Progenitor cell of endocrine pancreas (in vitro differentiated cells): ENCODE results near the gene ABI1. TPM values are rescaled to one million over a fixed set of nuclear protein-coding genes. Genes with fewer than 3 reads are reported as not detected.
"Not testable (repeated sequence)": the region's sequence is repeated elsewhere in the genome, so short reads cannot be mapped to it uniquely, and the experiment has no call there.

ENCODE experiments used
- DNase-seq: peaks from one replicate; pipeline ENCODE4 v3.0.0; 2021; ENCODE audit warnings: low spot score; ENCODE audit not compliant: unreplicated experiment
- H3K27ac Mint-ChIP-seq: 2 replicates; pipeline ENCODE4 v1.8.0; 2021; ENCODE audit warnings: mild to moderate bottlenecking, moderate library complexity, mixed read lengths
- H3K27me3 Mint-ChIP-seq: 2 replicates; pipeline ENCODE4 v1.8.0; 2021; ENCODE audit warnings: mixed read lengths
- H3K36me3 Mint-ChIP-seq: 2 replicates; pipeline ENCODE4 v1.8.0; 2022; ENCODE audit warnings: mixed read lengths; ENCODE audit not compliant: insufficient read depth
- H3K4me1 Mint-ChIP-seq: 2 replicates; pipeline ENCODE4 v1.8.0; 2021; ENCODE audit warnings: low read depth, mixed read lengths
- H3K4me3 Mint-ChIP-seq: 2 replicates; pipeline ENCODE4 v1.8.0; 2021; ENCODE audit warnings: low read depth, mild to moderate bottlenecking, moderate library complexity, mixed read lengths
- H3K9me3 Mint-ChIP-seq: 2 replicates; pipeline ENCODE4 v1.8.0; 2021; ENCODE audit warnings: low read depth, mixed read lengths
- CTCF ChIP-seq: fragments of 200-600 bp; sonication (generic); IDR thresholded peaks from one replicate; pipeline ENCODE4 v1.5.0; 2021; ENCODE audit warnings: antibody characterized with exemption, mild to moderate bottlenecking; ENCODE audit not compliant: unreplicated experiment
- total RNA-seq: library from RNA; stranded (reverse); gene quantifications from 2 replicates; pipeline ENCODE4 v1.2.1, GENCODE V29; 2021

Gene ABI1
- total RNA-seq, 1 donor from 2014 or later = 48.2 TPM

- H3K9me3 Mint-ChIP-seq = peaks cover 23% of the 10 kb centered on the region
- no peak for TF ChIP-seq CTCF
- H3K27me3 Mint-ChIP-seq = no peaks in the 10 kb centered on the region
These were observed 63.4 kb downstream of the ABI1 start for GRCh38 chr10:26797340-26797739.

GRCh38 chr10:26792758-26793495 lies 67.8 kb downstream of the ABI1 start:
- Mint-ChIP-seq H3K36me3 (peaks cover 22% of the 10 kb centered on the region), H3K4me3 (no peak overlapping the region), H3K9me3 (peaks cover 27% of the 10 kb centered on the region), H3K4me1 (no peaks in the 10 kb centered on the region), H3K27ac (no peak overlapping the region), H3K27me3 (no peaks in the 10 kb centered on the region)
- no peak for TF ChIP-seq CTCF
- no peak for DNase-seq

More at GRCh38 chr10:26797340-26797739, 63.4 kb downstream of the ABI1 start:
- H3K4me1 Mint-ChIP-seq = peaks cover 1% of the 10 kb centered on the region
- peaks cover 14% of the 10 kb centered on the region for H3K36me3 Mint-ChIP-seq
- H3K27ac Mint-ChIP-seq = no peak overlapping the region
- no peak for DNase-seq
- H3K4me3 Mint-ChIP-seq = no peak overlapping the region

GRCh38 chr10:26790221-26790995 lies 70.3 kb downstream of the ABI1 start:
- H3K4me1 Mint-ChIP-seq = no peaks in the 10 kb centered on the region
- H3K27ac Mint-ChIP-seq = no peak overlapping the region
- no peaks in the 10 kb centered on the region for H3K27me3 Mint-ChIP-seq
- DNase-seq = no peak
- peaks cover 18% of the 10 kb centered on the region for H3K36me3 Mint-ChIP-seq
- no peak for TF ChIP-seq CTCF
- H3K4me3 Mint-ChIP-seq = no peak overlapping the region
- H3K9me3 Mint-ChIP-seq = peaks cover 13% of the 10 kb centered on the region

- not testable (repeated sequence) for DNase-seq, H3K9me3 Mint-ChIP-seq, H3K27me3 Mint-ChIP-seq, H3K4me3 Mint-ChIP-seq, H3K27ac Mint-ChIP-seq, H3K4me1 Mint-ChIP-seq
- peaks cover 15% of the 10 kb centered on the region for H3K36me3 Mint-ChIP-seq
These were observed 71.0 kb downstream of the ABI1 start for GRCh38 chr10:26789779-26790178.

GRCh38 chr10:26787362-26787761 lies 73.4 kb downstream of the ABI1 start:
- Mint-ChIP-seq H3K27me3 (no peaks in the 10 kb centered on the region), H3K4me1 (peaks cover 3% of the 10 kb centered on the region), H3K36me3 (peaks cover 15% of the 10 kb centered on the region), H3K27ac (no peak overlapping the region), H3K4me3 (no peak overlapping the region), H3K9me3 (peaks cover 9% of the 10 kb centered on the region)
- no peak for DNase-seq
- TF ChIP-seq CTCF = no peak
